K562 (cell line): ENCODE measurements around the gene KIF26A. TPM values are rescaled to one million over a fixed set of nuclear protein-coding genes. Genes with fewer than 3 reads are reported as not detected.

ENCODE experiments used
- ATAC-seq: fragments of 200-7000 bp; cut with Tn5 transposase; 3 replicates; pipeline ENCODE4 v1.9.1; 2020; ENCODE audit warnings: moderate library complexity
- BruUV-seq: library from RNA; stranded (reverse); fragments of 400-500 nt; replicated peaks from 2 replicates; lab custom pipeline; 2021; lab: Mats Ljungman, UMichigan
- CTCF ChIA-PET: fragments of 300-600 bp; formaldehyde crosslinking; extraction: SDS; loops from one replicate; lab custom pipeline; 2021; ENCODE audit warnings: low intra/inter-chr PET ratio; lab: Yijun Ruan, JAX
- POLR2A ChIA-PET: fragments of 300-600, 350-650 bp; sonication (Branson Sonifier 250); formaldehyde crosslinking; extraction: SDS; loops from one replicate; lab custom pipeline; 2021; ENCODE audit warnings: antibody characterized with exemption, inconsistent platforms; lab: Yijun Ruan, JAX
- DNase-seq, 4 experiments: peaks; one replicate each; pipeline versions ENCODE4 v3.0.0 to v3.0.0-alpha.2; 2011 to 2018; ENCODE audit warnings: low spot score in 3 of 4, mixed read lengths in 3 of 4; ENCODE audit errors: extremely low read depth in 1 of 4
- FAIRE-seq: peaks from 2 replicates; lab custom pipeline; 2011; peaks lifted over from hg19 to GRCh38; lab: Jason Lieb, UNC
- H2AFZ ChIP-seq: 2 replicates; pipeline ENCODE4 v1.6.0; 2011; ENCODE audit warnings: low read depth, low read length, control low read depth, inconsistent platforms
- H3K27ac ChIP-seq: fragments of 200-600 bp; 3 replicates; pipeline ENCODE4 v1.8.0; 2011; ENCODE audit warnings: low read depth, mild to moderate bottlenecking, control low read depth, inconsistent platforms, low read length, moderate library complexity, mixed read lengths; ENCODE audit errors: extremely low read depth
- H3K27me3 ChIP-seq, 2 experiments: fragments of 300-600 bp in 1 of 2; 2 replicates in 1 of 2; 3 replicates in 1 of 2; pipeline versions ENCODE4 v1.6.0 to v1.8.0; 2011; ENCODE audit warnings: inconsistent platforms in 2 of 2, low read length in 2 of 2, mild to moderate bottlenecking in 1 of 2, mixed read lengths in 1 of 2, moderate library complexity in 1 of 2; ENCODE audit not compliant: control insufficient read depth in 2 of 2, insufficient read depth in 2 of 2
- H3K36me3 ChIP-seq: fragments of 300-600 bp; 3 replicates; pipeline ENCODE4 v1.8.0; 2011; ENCODE audit warnings: mild to moderate bottlenecking, low read length, inconsistent platforms; ENCODE audit not compliant: control insufficient read depth, insufficient read depth
- H3K4me1 ChIP-seq, 2 experiments: fragments of 200-600 bp in 1 of 2; replicated peaks in 1 of 2; 2 replicates in 1 of 2; 3 replicates in 1 of 2; pipeline versions ENCODE4 v1.5.1 to v1.8.0; 2011; ENCODE audit warnings: inconsistent platforms in 2 of 2, low read length in 2 of 2, mild to moderate bottlenecking in 1 of 2, mixed read lengths in 1 of 2, moderate library complexity in 1 of 2; ENCODE audit not compliant: control insufficient read depth in 2 of 2, insufficient read depth in 2 of 2
- H3K4me2 ChIP-seq: 2 replicates; pipeline ENCODE4 v1.6.1; 2011; ENCODE audit warnings: low read length, control low read depth, inconsistent platforms, mixed read lengths; ENCODE audit not compliant: insufficient read depth
- H3K4me3 ChIP-seq: fragments of 200-600 bp; sonication (generic), shearing (Covaris generic); 2 replicates; pipeline ENCODE4 v1.5.1; 2016; ENCODE audit warnings: control low read depth, inconsistent platforms
- H3K79me2 ChIP-seq: fragments of 200-600 bp; 3 replicates; pipeline ENCODE4 v1.8.0; 2011; ENCODE audit warnings: low read length, inconsistent platforms; ENCODE audit not compliant: control insufficient read depth, insufficient read depth
- H3K9ac ChIP-seq, 2 experiments: 2 replicates each; pipeline versions ENCODE4 v1.6.0 to v1.6.1; 2011; ENCODE audit warnings: low read depth in 2 of 2, low read length in 2 of 2, control low read depth in 1 of 2, inconsistent platforms in 1 of 2, mild to moderate bottlenecking in 1 of 2, mixed read lengths in 1 of 2; ENCODE audit not compliant: insufficient read depth in 1 of 2
- H3K9me1 ChIP-seq: one replicate; pipeline ENCODE4 v1.6.0; 2011; ENCODE audit warnings: inconsistent platforms, mild to moderate bottlenecking, low read length, moderate library complexity; ENCODE audit not compliant: control insufficient read depth, insufficient read depth
- H3K9me3 ChIP-seq: replicated peaks from 2 replicates; pipeline ENCODE4 v1.5.1; 2011; ENCODE audit warnings: low read depth, low read length, inconsistent platforms; ENCODE audit not compliant: control insufficient read depth, insufficient read depth
- H4K20me1 ChIP-seq: replicated peaks from 2 replicates; pipeline ENCODE4 v1.6.1; 2011; ENCODE audit warnings: low read length, inconsistent platforms, mixed read lengths; ENCODE audit not compliant: control insufficient read depth, insufficient read depth
- DMBX1 ChIP-seq: fragments of 250-450 bp; sonication (Bioruptor Pico); IDR thresholded peaks from 2 replicates; pipeline ENCODE4 v1.8.0; 2022; ENCODE audit warnings: inconsistent platforms, mild to moderate bottlenecking, moderate library complexity, borderline replicate concordance
- ETS2 ChIP-seq: IDR thresholded peaks from 2 replicates; pipeline ENCODE4 v1.6.1; 2016; ENCODE audit warnings: borderline replicate concordance, missing genetic modification characterization, mild to moderate bottlenecking, moderate library complexity, missing compliant biosample characterization; ENCODE audit not compliant: poor library complexity, severe bottlenecking
- NUFIP1 ChIP-seq: fragments of 450-650 bp; IDR thresholded peaks from 2 replicates; pipeline ENCODE4 v1.6.1; 2018; ENCODE audit not compliant: partially characterized antibody
- PHB ChIP-seq: fragments of 250-450 bp; sonication (Bioruptor Pico); IDR thresholded peaks from 2 replicates; pipeline ENCODE4 v1.5.0; 2021
- SIX5 ChIP-seq, 2 experiments: IDR thresholded peaks; 2 replicates each; pipeline ENCODE4 v1.6.1; 2011; ENCODE audit warnings: low read length in 2 of 2, borderline replicate concordance in 1 of 2, low read depth in 1 of 2, mild to moderate bottlenecking in 1 of 2, moderate library complexity in 1 of 2; ENCODE audit not compliant: insufficient read depth in 1 of 2
- SP2 ChIP-seq: IDR thresholded peaks from 2 replicates; pipeline ENCODE4 v1.6.1; 2011; ENCODE audit warnings: mild to moderate bottlenecking, low read depth, low read length, moderate library complexity; ENCODE audit not compliant: poor library complexity, severe bottlenecking; ENCODE audit errors: extremely low read depth
- SREBF2 ChIP-seq: sonication (generic); formaldehyde crosslinking; IDR thresholded peaks from 2 replicates; pipeline ENCODE4 v1.4.0; 2020; ENCODE audit warnings: mild to moderate bottlenecking, missing genetic modification reagents
- SRSF9 ChIP-seq: fragments of 200-400 bp; formaldehyde crosslinking; IDR thresholded peaks from 2 replicates; pipeline ENCODE4 v1.6.1; 2017; ENCODE audit warnings: low read depth, low read length, borderline replicate concordance
- TCF7 ChIP-seq: sonication (generic); IDR thresholded peaks from 2 replicates; pipeline ENCODE4 v1.6.1; 2016; ENCODE audit warnings: antibody characterized with exemption, borderline replicate concordance
- ZNF668 ChIP-seq: fragments of 250-450 bp; sonication (Bioruptor Pico); IDR thresholded peaks from 2 replicates; pipeline ENCODE4 v1.8.0; 2022; ENCODE audit warnings: mild to moderate bottlenecking, inconsistent platforms
- ZNF699 ChIP-seq: fragments of 250-450 bp; sonication (Bioruptor Pico); IDR thresholded peaks from 2 replicates; pipeline ENCODE4 v1.8.0; 2021; ENCODE audit warnings: mild to moderate bottlenecking, moderate library complexity; ENCODE audit not compliant: insufficient replicate concordance
- ZNF717 ChIP-seq: fragments of 250-450 bp; sonication (Bioruptor Pico); IDR thresholded peaks from 2 replicates; pipeline ENCODE4 v1.5.0; 2021
- ZSCAN32 ChIP-seq: fragments of 450-650 bp; formaldehyde crosslinking; IDR thresholded peaks from 2 replicates; pipeline ENCODE4 v1.4.0; 2020; ENCODE audit warnings: mild to moderate bottlenecking, moderate library complexity
- WGBS: fragments of 100-300 bp; shearing (Covaris generic); methylation state at CpG from one replicate; pipeline ENCODE4 v1.1.6; 2016; ENCODE audit warnings: low coverage, mixed read lengths; ENCODE audit not compliant: insufficient coverage; ENCODE audit errors: missing lambda C conversion rate; 5-methylcytosine and 5-hydroxymethylcytosine counted together
- in situ Hi-C: fragments of 300-500 bp; cut with MboI; formaldehyde crosslinking; loops from 4 replicates; pipeline ENCODE4 v1.15.0; 2018; ENCODE audit warnings: inconsistent platforms, mixed read lengths
- intact Hi-C: fragments of 100-400 bp; cut with micrococcal nuclease; formaldehyde crosslinking; loops from 2 replicates; pipeline ENCODE4 v1.14.2; 2022
- polyA plus RNA-seq, 8 experiments: library from polyadenylated mRNA; depleted of rRNA in 4 of 8; stranded (reverse) in 5 of 8; unstranded in 3 of 8; fragments of >200 nt; fragmentation: Nextera tagmentation in 2 of 8; fragmentation: Illumina TruSeq in 1 of 8; extraction: Ambion mirVana in 2 of 8; extraction: Trizol in 1 of 8; gene quantifications; 2 replicates each; pipeline versions ENCODE4 v1.2.1 to v1.2.3, GENCODE V29; 2011 to 2014; ENCODE audit warnings: inconsistent platforms in 1 of 8, missing spikeins in 1 of 8
- total RNA-seq, 7 experiments: library from RNA; depleted of rRNA in 6 of 7; stranded (reverse); fragments of >200 nt in 6 of 7; fragmentation: Illumina TruSeq in 2 of 7; extraction: Trizol in 2 of 7; gene quantifications; 2 replicates each; pipeline versions ENCODE4 v1.2.1 to v1.2.3, GENCODE V29; 2011 to 2021; ENCODE audit warnings: low replicate concordance in 1 of 7
- TF ChIP-seq, protein P1 (sequence below): IDR thresholded peaks from 3 replicates; pipeline ENCODE4 v1.6.1; 2011; ENCODE audit warnings: borderline replicate concordance, mild to moderate bottlenecking; ENCODE audit not compliant: insufficient read length, insufficient read depth
- TF ChIP-seq, protein P2 (sequence below): fragments of 250-450 bp; sonication (Bioruptor Pico); IDR thresholded peaks from 2 replicates; pipeline ENCODE4 v1.8.0; 2021; ENCODE audit warnings: moderate library complexity, mild to moderate bottlenecking, inconsistent platforms

Gene KIF26A
- total and polyA plus RNA-seq, 9 of the 15 experiments (the other 6 are each of a cell fraction or from before 2014, with no cell fraction given) = 0.04 TPM; not detected in 8

DNA sequence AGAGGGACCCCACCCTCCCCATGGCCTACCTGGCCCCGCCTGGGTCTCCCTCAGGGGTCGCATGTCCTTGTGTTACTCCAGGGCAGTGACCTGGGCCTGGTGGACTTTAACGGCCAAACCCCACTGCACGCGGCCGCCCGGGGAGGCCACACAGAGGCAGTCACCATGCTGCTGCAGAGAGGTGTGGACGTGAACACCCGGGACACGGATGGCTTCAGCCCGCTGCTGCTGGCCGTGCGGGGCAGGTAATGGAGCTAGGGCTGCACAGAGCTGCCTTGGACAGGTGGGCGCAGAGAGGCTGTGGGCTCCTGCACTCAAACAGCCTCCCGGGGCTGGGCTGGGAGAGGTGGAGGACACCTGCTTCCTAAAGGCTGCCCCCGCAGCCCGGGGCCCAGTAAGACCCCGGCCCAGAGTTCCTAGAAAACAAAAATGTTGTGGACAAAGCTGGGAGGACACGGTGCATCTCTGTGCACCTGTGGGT is 31.2 kb upstream of the KIF26A start:
- Histone ChIP-seq H3K36me3 (no peaks in the 10 kb centered on the region), H4K20me1 (no peaks in the 10 kb centered on the region), H2AFZ (no peak overlapping the region), H3K4me2 (no peak overlapping the region), H3K27me3 (peaks cover 0 to 25% of the 10 kb centered on the region in 2 experiments; a peak in 1 of 5 replicates), H3K9me1 (no peaks in the 10 kb centered on the region), H3K79me2 (no peaks in the 10 kb centered on the region), H3K4me3 (no peak overlapping the region), H3K9ac (no peak overlapping the region), H3K4me1 (peaks cover 0 to 19% of the 10 kb centered on the region in 2 experiments; a peak in 2 of 5 replicates), H3K27ac (no peak overlapping the region), H3K9me3 (no peaks in the 10 kb centered on the region)
- ChIA-PET CTCF (no interaction called here), POLR2A (interaction anchor here (0.7 kb wide), 1 partner anchor 59 kb away, joined by 3 read pairs; no protein-coding TSS in a partner anchor)
- 4% methylated on average over 12 of the region's 19 CpGs for WGBS
- FAIRE-seq (no peak), DNase-seq (no peak), ATAC-seq (no peak)
- intact Hi-C loops (no loop called here), in situ Hi-C loops (no loop called here)
- no TSS peak for BruUV-seq
- TF ChIP-seq PHB (CRISPR knock-in tag) (no peak), TCF7 (no peak), ZNF668 (no peak), ZSCAN32 (no peak), ZNF699 (CRISPR knock-in tag) (no peak), SREBF2 (no peak), SRSF9 (no peak), DMBX1 (no peak), NUFIP1 (no peak), ETS2 (tag) (no peak), ZNF717 (CRISPR knock-in tag) (no peak), SP2 (no peak), SIX5 (IDR thresholded peaks at IDR 0.05; ENCODE audit: borderline replicate concordance in 1 of 2, insufficient read depth in 1 of 2, low read depth in 1 of 2, low read length in 2 of 2) (no peak)
- TF ChIP-seq, protein P1, sequence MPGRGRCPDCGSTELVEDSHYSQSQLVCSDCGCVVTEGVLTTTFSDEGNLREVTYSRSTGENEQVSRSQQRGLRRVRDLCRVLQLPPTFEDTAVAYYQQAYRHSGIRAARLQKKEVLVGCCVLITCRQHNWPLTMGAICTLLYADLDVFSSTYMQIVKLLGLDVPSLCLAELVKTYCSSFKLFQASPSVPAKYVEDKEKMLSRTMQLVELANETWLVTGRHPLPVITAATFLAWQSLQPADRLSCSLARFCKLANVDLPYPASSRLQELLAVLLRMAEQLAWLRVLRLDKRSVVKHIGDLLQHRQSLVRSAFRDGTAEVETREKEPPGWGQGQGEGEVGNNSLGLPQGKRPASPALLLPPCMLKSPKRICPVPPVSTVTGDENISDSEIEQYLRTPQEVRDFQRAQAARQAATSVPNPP = no peak
- TF ChIP-seq, protein P2, sequence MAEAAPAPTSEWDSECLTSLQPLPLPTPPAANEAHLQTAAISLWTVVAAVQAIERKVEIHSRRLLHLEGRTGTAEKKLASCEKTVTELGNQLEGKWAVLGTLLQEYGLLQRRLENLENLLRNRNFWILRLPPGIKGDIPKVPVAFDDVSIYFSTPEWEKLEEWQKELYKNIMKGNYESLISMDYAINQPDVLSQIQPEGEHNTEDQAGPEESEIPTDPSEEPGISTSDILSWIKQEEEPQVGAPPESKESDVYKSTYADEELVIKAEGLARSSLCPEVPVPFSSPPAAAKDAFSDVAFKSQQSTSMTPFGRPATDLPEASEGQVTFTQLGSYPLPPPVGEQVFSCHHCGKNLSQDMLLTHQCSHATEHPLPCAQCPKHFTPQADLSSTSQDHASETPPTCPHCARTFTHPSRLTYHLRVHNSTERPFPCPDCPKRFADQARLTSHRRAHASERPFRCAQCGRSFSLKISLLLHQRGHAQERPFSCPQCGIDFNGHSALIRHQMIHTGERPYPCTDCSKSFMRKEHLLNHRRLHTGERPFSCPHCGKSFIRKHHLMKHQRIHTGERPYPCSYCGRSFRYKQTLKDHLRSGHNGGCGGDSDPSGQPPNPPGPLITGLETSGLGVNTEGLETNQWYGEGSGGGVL (CRISPR knock-in tag) = no peak
